Activated naive CD8-positive, alpha-beta T cell treated with anti-CD3 and anti-CD28 coated beads, Interleukin-2, amount 10 ng/mL, durations not matched to agents 7 days and 5 days (primary cell): ENCODE results near the gene LMO4. TPM values are rescaled to one million over a fixed set of nuclear protein-coding genes. Genes with fewer than 3 reads are reported as not detected.

ENCODE experiments used
- ATAC-seq: fragments of 150-1000 bp; cut with Tn5 transposase; one replicate; pipeline ENCODE4 v1.10.0; 2021; ENCODE audit warnings: low read depth, moderate library complexity
- POLR2A ChIA-PET: fragments of 350-600 bp; sonication (Branson Sonifier 250); formaldehyde crosslinking; loops from one replicate; lab custom pipeline; 2021; ENCODE audit warnings: antibody characterized with exemption; lab: Charles Lee
- DNase-seq: peaks from one replicate; pipeline ENCODE4 v3.0.0; 2021
- H3K27ac Mint-ChIP-seq: one replicate; pipeline ENCODE4 v1.8.0; 2022; ENCODE audit warnings: mild to moderate bottlenecking, mixed read lengths
- H3K27me3 Mint-ChIP-seq: one replicate; pipeline ENCODE4 v1.8.0; 2022; ENCODE audit warnings: mild to moderate bottlenecking, moderate library complexity, mixed read lengths
- H3K36me3 Mint-ChIP-seq: one replicate; pipeline ENCODE4 v1.8.0; 2021; ENCODE audit warnings: mild to moderate bottlenecking, mixed read lengths
- H3K4me1 Mint-ChIP-seq: one replicate; pipeline ENCODE4 v1.8.0; 2021; ENCODE audit warnings: mixed read lengths
- H3K4me3 Mint-ChIP-seq: one replicate; pipeline ENCODE4 v1.8.0; 2022; ENCODE audit warnings: mild to moderate bottlenecking, moderate library complexity, mixed read lengths
- H3K9me3 Mint-ChIP-seq: one replicate; pipeline ENCODE4 v1.8.0; 2021; ENCODE audit warnings: mixed read lengths
- total RNA-seq, 2 experiments: library from RNA; stranded (reverse); gene quantifications; one replicate each; pipeline ENCODE4 v1.2.3, GENCODE V29; 2021

The LMO4 gene
- total RNA-seq, 2 experiments from 2014 or later, result 35.7 to 43.1 TPM

DNA sequence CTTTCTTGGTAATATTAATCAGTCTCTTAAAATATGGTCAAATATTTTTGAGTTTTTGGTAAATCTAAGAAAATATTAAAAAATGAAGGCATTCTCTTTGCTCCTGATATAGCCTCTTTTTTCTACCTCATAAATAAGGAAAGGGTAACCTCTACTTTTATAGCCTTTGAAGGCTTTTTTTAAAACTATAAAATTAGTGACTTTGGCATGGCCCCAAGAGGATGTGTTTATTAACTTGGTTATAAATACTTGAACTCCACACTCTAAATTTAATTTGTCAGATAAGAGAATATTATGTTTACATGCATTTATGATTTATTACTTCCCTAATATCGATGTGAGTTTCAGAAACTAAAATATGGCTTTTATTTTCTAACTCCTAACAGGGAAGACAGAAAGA is 60.3 kb downstream of the LMO4 start:
- no peaks in the 10 kb centered on the region for H3K36me3 Mint-ChIP-seq
- ATAC-seq (no peak), DNase-seq (no peak)
- no peak overlapping the region for H3K27ac Mint-ChIP-seq
- POLR2A ChIA-PET, result no interaction called here
- peaks cover 3% of the 10 kb centered on the region for H3K27me3 Mint-ChIP-seq
- H3K4me1 Mint-ChIP-seq, result no peaks in the 10 kb centered on the region
- no peaks in the 10 kb centered on the region for H3K9me3 Mint-ChIP-seq
- H3K4me3 Mint-ChIP-seq, result no peak overlapping the region

GRCh38 chr1:87389546-87389945 is 60.9 kb downstream of the LMO4 start:
- Mint-ChIP-seq H3K27ac (no peak overlapping the region), H3K9me3 (no peaks in the 10 kb centered on the region), H3K27me3 (peaks cover 3% of the 10 kb centered on the region), H3K4me1 (no peaks in the 10 kb centered on the region), H3K36me3 (no peaks in the 10 kb centered on the region), H3K4me3 (no peak overlapping the region)
- DNase-seq (no peak), ATAC-seq (no peak)
- POLR2A ChIA-PET, result no interaction called here

DNA sequence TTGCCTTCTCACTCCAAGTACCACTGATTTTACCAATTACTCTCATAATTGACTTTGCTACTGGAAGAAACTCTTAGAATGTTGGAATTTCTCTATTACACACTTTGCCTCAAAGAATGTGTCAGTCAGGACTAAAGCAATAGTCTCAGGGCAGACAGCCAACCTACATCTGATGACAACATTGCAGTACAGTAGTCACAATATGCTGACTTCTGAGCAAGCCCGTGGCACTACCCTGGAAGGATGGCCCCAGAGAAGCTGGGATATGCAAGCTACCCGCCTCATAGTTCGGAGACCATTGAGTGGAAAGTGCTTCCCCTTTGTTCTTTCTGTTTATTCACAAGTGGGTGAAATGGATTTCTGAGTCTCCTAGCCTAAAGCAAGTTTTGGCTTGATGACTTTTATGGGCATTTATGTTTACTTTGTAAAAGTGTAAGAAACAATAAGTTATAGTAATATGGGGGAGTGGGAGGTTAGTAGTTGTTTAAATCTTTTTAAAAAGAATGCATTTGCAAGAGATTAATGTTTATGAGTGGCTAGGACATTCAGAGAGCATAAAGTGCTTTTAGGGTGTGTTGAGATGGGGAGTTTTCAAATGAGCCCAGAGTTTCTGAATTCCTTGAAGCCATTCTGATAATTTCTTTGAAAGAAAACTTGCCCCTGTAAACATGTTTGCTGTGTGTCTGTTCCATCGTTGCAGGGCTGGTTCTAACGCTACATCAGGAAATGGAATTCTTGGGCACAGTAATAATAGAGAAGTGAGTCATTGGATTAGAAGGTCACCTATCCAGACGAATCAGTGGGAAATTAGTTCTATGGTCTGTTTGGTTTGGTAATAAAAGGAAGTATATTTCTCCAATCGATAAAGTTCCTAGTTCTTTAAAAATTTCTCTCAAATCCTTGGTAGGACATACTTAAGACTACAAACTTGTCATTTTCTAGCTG is 63.8 kb downstream of the LMO4 start:
- Mint-ChIP-seq H3K27ac (no peak overlapping the region), H3K27me3 (peaks cover 3% of the 10 kb centered on the region), H3K36me3 (no peaks in the 10 kb centered on the region), H3K9me3 (no peaks in the 10 kb centered on the region), H3K4me1 (no peaks in the 10 kb centered on the region), H3K4me3 (no peak overlapping the region)
- DNase-seq, result no peak
- no peak for ATAC-seq
- POLR2A ChIA-PET, result no interaction called here

- POLR2A ChIA-PET, result no interaction called here
- H3K9me3 Mint-ChIP-seq, result no peaks in the 10 kb centered on the region
- no peak for ATAC-seq
- peaks cover 3% of the 10 kb centered on the region for H3K27me3 Mint-ChIP-seq
- H3K4me1 Mint-ChIP-seq, result no peaks in the 10 kb centered on the region
- no peak for DNase-seq
- H3K36me3 Mint-ChIP-seq, result no peaks in the 10 kb centered on the region
- H3K27ac Mint-ChIP-seq, result no peak overlapping the region
- no peak overlapping the region for H3K4me3 Mint-ChIP-seq
Observed at GRCh38 chr1:87393445-87394085, 64.9 kb downstream of the LMO4 start.

- Mint-ChIP-seq H3K4me1 (no peaks in the 10 kb centered on the region), H3K27me3 (peaks cover 3% of the 10 kb centered on the region), H3K27ac (no peak overlapping the region), H3K9me3 (no peaks in the 10 kb centered on the region), H3K36me3 (no peaks in the 10 kb centered on the region), H3K4me3 (no peak overlapping the region)
- no peak for DNase-seq
- no peak for ATAC-seq
- POLR2A ChIA-PET, result no interaction called here
Observed at GRCh38 chr1:87394513-87394912, 65.8 kb downstream of the LMO4 start.

- H3K9me3 Mint-ChIP-seq, result no peaks in the 10 kb centered on the region
Observed at GRCh38 chr1:87394982-87395381, 66.3 kb downstream of the LMO4 start.

More at GRCh38 chr1:87394982-87395381, 66.3 kb downstream of the LMO4 start:
- no peak for ATAC-seq
- H3K36me3 Mint-ChIP-seq, result no peaks in the 10 kb centered on the region
- POLR2A ChIA-PET, result no interaction called here
- no peaks in the 10 kb centered on the region for H3K4me1 Mint-ChIP-seq
- peaks cover 3% of the 10 kb centered on the region for H3K27me3 Mint-ChIP-seq
- H3K27ac Mint-ChIP-seq, result no peak overlapping the region
- no peak for DNase-seq
- H3K4me3 Mint-ChIP-seq, result no peak overlapping the region
